GM18502 (cell line): Measurements from ENCODE around the gene XCR1.
"Not testable (repeated sequence)": the region's sequence is repeated elsewhere in the genome, so short reads cannot be mapped to it uniquely, and the experiment has no call there.

Experiments used
- ATAC-seq: cut with Tn5 transposase; IDR thresholded peaks from one replicate; pipeline ENCODE4 v1.9.1; 2021; ENCODE audit warnings: mild to moderate bottlenecking; ENCODE audit not compliant: unreplicated experiment, poor library complexity

XCR1 gene

GRCh38 chr3:46008058-46008457 is 19.2 kb downstream of the XCR1 start:
- ATAC-seq: no peak

- no peak for ATAC-seq
Observed at GRCh38 chr3:46007280-46007679, 20.0 kb downstream of the XCR1 start.

DNA sequence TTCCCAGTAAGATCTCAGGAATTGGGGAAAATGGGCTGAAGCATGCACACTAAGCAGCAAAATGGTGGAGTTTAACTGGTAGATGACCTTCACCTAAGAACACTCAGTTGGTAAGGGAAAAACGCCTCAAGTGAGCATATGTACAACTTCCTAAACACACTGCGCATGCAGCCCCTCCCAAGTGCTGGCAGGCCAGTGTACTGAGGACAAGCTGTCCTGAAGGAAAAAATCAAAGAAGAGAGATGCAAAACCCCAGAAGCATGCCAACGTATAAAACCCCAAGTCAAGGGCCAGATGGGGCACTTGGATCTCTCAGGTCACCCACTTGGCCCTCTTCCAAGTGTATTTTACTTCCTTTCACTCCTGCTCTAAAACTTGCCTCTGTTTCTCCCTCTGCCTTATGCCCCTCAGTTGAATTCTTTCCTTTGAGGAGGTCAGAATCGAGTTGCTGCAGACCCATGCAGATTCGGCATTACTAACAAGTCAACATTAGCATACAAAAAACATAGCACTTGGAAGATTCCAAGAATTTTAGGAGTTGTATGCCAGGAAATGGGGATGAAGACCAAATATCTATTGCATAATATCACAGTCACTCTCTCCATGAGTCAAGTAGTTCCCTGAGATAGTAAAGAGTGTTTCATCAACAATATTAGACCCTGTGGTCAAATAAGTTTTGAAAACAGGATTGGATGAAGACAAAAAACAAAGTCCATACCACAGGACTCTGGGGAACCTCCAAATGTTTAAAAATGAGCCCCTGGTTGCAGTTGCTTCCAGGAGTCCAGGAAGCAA is 20.8 kb downstream of the XCR1 start:
- ATAC-seq: no peak

- not testable (repeated sequence) for ATAC-seq
Observed at GRCh38 chr3:46003706-46004105, 23.6 kb downstream of the XCR1 start.

- no peak for ATAC-seq
Observed at GRCh38 chr3:46001178-46001577, 26.1 kb downstream of the XCR1 start.

DNA sequence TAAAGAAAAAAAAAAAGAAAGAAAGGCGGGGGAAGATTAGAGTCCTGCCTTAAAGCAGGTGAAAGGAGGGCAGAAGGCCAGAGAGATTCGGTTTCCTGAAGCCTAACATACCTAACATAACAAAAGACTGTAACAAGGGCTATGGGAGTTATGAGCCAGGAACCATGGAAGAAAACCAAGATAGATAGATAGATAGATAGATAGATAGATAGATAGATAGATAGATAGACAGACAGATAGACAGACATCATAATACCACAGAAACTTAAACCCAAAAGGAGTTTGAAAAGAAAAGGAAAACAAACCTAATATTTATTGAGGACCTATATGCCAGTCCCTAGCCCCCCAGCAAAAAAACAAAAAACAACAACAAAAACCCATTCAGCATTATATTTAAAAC is 29.3 kb downstream of the XCR1 start:
- ATAC-seq: no peak

DNA sequence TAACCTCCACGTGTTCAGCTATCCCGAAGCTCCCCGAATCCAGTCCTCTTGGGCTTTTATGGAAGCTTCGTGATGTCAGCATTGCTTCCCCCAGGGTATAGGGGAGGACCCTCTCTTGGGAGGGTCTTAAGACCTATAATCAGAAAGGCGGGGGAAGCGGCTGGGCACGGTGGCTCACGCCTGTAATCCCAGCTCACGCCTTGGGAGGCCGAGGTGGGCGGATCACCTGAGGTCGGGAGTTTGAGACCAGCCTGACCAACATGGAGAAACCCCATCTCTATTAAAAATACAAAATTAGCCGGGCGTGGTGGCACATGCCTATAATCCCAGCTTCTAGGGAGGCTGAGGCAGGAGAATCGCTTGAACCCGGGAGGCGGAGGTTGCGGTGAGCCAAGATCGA is 29.8 kb downstream of the XCR1 start:
- not testable (repeated sequence) for ATAC-seq

GRCh38 chr3:45995236-45996192 is 31.8 kb downstream of the XCR1 start, which contains the start of gene FYCO1:
FYCO1 (minus strand) TSS chr3:45995824; CDS start chr3:45984910, 10,914 bp downstream.
- peak; percentile 92 for ATAC-seq

DNA sequence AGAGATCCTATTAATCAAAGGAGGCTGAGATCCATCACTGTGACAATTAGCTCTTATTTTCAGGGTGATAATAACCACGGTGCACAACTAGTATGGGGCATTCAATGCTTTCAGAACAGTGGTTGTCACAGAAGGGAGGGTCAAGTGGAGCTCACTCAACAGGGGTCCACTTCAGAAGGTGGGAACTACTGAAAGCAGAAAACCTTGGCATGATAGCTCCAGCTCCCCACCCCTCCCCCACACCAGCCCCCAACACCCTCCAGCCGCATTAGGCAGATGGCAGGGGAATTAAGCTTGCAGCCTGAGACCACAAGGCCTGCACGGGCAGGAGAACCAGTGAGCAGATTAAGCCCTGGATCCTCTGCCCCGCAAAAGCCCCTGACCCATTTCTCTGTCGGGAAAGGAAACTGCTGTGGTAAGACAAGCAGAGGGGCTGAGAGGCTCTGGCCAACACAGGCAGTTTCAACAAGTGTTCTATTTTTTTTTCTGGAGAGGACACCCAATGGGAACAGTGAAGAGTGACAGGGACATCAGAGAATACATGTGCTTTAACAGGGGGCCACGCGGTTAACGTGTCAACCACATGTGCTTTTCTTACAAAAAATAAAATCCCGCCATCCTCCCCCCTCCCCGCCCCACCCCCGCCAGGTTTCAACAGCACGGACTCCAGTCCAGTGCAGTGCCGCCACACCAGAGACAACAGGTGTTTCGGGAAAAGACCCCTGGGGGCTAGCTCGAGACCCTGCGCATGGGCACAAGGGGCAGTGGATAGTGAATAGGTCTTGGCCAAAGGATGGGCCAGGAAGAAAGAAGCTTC is 32.7 kb downstream of the XCR1 start:
- peak; percentile 25 for ATAC-seq

GRCh38 chr3:45993421-45994027 is 33.8 kb downstream of the XCR1 start:
- no peak for ATAC-seq

DNA sequence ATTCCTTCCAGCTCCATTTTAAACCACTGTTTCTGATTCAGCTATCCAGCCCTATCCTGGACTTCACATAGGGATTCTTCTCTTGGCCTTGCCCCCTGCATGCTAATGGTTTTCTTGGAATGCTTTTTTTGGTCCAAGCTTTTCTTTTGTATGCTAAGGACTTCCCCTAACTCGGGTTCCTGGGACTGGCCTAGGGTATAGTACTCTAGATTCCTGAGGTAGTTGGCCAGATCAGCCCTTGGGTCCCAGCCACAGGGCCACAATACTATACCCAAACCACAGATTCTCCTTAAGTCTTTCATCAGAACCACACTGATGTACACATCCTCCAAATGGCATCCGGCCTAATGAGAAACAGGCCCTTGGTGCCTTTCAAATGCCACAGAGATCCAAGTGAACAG is 34.5 kb downstream of the XCR1 start:
- no peak for ATAC-seq

DNA sequence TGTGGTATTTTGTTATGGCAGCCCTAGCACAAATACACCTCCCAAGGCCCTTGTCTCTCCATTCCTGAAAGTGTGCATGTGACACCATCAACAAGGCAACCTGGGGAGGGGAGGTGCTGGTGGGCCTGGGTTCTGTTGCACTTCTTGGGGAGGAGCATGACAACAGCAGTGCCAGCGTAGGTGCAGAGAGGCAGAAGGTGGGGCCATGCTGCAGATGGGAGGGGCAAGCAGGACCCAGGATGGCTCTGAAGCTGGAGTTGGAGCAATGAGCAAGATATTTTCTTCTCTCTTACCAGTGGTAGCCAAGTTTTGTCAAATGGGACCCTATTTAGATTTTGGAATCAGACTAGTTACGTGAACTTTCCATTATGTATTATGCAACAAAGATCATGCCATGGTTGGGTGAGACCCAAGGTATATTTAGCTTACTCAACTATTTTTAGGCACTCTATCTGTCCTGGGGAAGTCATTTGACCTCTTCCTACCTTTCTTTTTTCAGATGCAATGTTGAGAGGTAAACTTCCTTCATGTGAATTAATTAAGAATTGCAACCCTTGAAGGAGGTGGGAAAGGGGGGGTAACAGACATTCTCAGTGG is 35.1 kb downstream of the XCR1 start:
- no peak for ATAC-seq

DNA sequence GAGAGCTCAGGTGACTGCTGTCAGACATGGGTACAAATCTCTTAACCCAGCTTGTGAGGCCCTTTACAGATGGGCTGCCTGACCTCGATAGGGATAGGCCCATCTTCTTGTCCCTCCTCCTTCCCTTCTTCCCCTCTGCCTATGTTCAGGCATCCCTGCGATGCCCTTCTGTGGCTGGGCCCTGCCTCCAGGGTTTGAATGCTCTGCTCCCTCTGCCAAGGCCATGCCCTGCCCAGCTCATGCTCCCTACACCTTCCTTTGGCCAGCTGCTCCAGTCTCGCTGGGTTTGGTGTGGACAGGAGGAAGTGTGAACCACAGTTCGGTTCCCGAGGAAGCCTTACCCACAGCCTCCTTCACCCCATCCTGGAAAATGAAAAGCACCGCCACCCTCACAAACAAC is 35.9 kb downstream of the XCR1 start:
- ATAC-seq: no peak

- no peak for ATAC-seq
Observed at GRCh38 chr3:45990181-45990580, 37.1 kb downstream of the XCR1 start.

DNA sequence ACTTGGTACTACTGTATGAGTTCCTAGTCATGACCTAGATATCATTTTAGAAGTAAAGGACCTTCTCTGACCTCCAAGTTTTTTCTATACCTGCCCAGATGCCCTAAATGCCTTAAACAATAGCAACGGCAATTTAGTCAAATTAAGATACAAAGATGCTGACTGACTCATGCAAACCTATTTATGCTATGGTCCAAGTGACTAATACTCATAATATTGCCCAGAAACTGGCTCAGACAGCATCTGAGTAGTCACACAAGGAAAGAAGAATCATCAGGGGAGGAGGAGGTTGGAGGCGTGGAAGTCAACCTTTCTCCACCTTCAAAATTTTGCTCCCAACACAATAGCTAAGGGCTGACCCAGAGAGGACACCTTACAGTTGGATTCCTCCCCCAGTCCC is 38.5 kb downstream of the XCR1 start:
- no peak for ATAC-seq

DNA sequence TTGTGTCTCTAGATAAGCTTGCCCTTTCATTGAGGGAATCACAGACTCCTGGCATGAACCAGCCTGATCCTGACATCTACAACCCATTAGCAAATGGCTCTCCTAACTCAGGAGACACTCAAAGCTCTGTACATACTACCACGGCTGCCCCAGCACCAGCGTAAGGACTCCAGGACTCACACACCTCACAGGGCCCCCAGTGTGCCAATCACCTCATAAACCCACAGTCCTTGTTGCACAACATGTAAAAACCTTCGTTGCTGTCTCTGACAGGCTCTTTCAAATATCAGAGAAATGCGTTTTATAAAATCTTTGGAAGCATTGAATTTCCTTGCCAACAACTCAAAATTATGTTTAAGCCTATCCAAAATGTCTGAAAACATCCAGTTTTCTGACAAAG is 38.9 kb downstream of the XCR1 start:
- no peak for ATAC-seq

GRCh38 chr3:45987368-45988291 is 39.7 kb downstream of the XCR1 start:
- no peak for ATAC-seq

- ATAC-seq: no peak
Observed at GRCh38 chr3:45986303-45986982, 40.8 kb downstream of the XCR1 start.
